HG03469 (cell line): ENCODE results near the gene NFXL1.
A peak's percentile ranks its signal among the peaks of the same experiment; 100 is the strongest.

Experiments used
- ATAC-seq: cut with Tn5 transposase; IDR thresholded peaks from one replicate; pipeline ENCODE4 v1.9.1; 2021; ENCODE audit warnings: mild to moderate bottlenecking, moderate library complexity, moderate number of reproducible peaks; ENCODE audit not compliant: unreplicated experiment

The NFXL1 gene

DNA sequence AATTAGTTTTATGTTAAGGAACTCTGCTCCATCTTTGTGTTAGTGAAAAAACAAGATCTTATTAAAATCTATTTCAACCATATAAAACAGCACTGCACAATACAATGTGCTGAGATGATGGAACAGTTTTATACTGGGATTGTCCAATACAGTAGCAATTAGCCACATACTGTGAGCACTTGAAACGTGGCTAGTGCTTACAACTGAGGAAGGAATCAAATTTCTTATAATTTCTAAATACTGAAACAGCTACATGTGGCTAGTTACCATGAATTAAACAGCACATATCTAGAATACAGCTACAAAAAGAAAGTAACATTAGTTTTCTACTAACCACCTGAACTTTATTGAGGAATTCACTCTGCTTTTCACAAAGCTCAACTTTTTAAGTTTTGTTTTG, 14.7 kb downstream of the NFXL1 start:
- no peak for ATAC-seq

GRCh38 chr4:47891928-47892327, 22.5 kb downstream of the NFXL1 start:
- no peak for ATAC-seq

- no peak for ATAC-seq
Observed at GRCh38 chr4:47882228-47882627, 32.2 kb downstream of the NFXL1 start.

GRCh38 chr4:47879458-47879857, 34.9 kb downstream of the NFXL1 start:
- ATAC-seq, result no peak

- no peak for ATAC-seq
Observed at GRCh38 chr4:47876784-47877546, 37.4 kb downstream of the NFXL1 start.

GRCh38 chr4:47876310-47876709, 38.1 kb downstream of the NFXL1 start:
- ATAC-seq, result no peak

- no peak for ATAC-seq
Observed at GRCh38 chr4:47873877-47874541, 40.4 kb downstream of the NFXL1 start.

DNA sequence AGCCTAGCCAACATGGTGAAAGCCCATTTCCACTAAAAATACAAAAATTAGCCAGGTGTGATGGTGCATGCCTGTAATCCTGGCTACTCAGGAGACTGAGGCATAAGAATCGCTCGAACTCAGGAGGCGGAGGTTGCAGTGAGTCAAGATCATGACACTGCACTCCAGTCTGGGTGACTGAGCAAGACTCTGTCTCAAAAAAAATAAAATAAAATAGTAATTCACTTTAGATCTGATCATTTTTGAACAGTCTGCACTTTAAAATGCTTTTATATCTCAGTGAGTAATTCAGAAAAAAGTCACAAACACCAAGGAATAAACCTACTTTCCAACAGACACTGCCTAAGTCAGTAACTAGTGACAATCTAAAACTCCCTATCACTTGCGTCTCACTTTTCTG, 50.9 kb downstream of the NFXL1 start:
- no peak for ATAC-seq

- ATAC-seq, result no peak
Observed at GRCh38 chr4:47862297-47862696, 52.1 kb downstream of the NFXL1 start.

DNA sequence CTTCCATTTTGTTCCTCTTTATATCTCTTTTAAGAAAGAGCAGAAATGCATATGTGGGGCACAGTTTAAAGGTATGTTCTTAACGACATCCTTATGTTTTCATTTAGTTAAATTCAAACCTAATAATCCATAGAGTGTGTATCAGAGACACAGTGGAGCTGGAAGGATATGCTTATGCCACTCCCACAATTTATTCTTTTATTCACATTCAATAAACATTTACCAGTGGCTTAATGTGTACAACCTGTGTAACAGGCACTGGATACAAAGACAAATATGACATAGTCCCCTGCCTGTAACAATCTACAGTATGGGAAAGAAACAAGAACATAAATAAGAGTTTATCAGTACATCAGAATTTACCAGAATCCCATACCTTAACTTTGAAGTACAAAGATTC, 54.1 kb downstream of the NFXL1 start:
- ATAC-seq, result no peak

DNA sequence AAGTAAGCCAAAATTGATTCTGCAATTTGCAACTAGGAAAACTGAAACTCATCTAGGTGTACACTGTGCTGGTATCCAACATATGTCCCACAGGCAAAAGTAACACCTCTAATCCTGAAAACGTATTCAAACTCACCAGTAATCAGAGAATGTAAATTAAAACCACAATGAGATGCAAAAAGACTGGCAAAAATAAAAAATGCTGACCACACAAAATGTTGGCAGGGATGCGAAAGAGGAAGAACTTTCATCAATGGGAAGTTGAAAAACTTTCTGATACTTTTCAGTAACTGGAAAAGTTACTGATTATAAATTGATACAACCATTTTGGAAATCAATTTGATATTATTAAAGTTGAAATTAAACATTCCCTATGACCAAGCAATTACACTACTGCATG, 56.4 kb downstream of the NFXL1 start:
- ATAC-seq, result no peak

DNA sequence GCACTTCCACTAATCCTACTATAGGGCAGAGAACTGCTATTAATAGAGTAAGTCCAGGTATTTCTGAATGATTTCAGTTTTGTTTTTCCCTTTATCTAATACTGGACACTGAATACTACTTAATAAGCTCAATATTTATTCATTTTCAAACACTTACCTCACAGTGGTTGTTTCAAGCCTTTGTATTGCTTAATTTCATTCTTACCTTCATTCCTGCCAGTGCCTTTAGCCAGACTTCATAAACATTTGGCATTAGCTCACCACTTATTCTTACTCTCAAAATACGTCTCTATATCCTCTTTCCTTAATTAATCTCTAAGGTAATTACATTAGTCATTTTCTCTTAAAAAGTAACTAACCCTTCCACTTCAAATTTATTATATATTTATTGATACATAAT, 57.7 kb downstream of the NFXL1 start:
- ATAC-seq, result no peak

DNA sequence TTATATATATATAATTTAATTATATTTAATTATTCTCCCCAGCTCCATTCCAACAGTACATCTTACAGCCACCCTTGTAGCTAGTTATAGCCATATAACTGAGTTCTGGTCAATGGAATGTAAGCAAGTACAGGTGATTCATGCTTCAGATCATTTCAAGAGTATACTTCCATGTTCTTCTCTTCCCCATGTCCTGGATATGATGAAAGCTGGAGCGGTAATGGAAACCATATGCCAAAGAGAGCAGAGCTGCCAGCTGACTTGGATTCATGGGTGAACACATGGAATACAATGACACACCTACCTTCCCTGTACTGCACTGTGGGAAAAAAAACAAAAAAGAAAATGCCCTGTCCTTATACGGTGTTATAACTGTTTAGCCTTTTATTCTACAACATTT, 59.0 kb downstream of the NFXL1 start:
- no peak for ATAC-seq

GRCh38 chr4:47852136-47852535, 62.2 kb downstream of the NFXL1 start:
- no peak for ATAC-seq

GRCh38 chr4:47849466-47849865, 64.9 kb downstream of the NFXL1 start:
- no peak for ATAC-seq

DNA sequence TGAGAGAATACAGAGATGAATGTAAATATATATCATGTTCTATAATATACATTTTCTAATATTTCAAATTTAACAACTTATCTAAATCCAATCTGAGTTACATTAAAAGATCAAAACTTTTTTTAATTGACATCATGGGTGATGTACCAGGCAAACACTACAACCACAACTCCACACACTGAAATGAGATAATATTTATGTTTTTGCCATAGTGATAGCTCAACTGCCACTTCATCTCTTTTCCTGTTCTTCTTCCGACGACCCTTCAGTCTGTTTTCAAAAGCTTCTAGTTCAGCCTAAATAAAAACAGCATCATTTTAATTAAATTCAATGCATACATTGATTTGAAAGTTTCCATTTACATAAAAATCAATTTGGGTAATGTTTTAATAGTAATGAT, 66.3 kb downstream of the NFXL1 start:
- ATAC-seq, result no peak

GRCh38 chr4:47842985-47843384, 71.4 kb downstream of the NFXL1 start:
- ATAC-seq, result no peak

- ATAC-seq, result no peak
Observed at GRCh38 chr4:47840291-47840690, 74.1 kb downstream of the NFXL1 start.

DNA sequence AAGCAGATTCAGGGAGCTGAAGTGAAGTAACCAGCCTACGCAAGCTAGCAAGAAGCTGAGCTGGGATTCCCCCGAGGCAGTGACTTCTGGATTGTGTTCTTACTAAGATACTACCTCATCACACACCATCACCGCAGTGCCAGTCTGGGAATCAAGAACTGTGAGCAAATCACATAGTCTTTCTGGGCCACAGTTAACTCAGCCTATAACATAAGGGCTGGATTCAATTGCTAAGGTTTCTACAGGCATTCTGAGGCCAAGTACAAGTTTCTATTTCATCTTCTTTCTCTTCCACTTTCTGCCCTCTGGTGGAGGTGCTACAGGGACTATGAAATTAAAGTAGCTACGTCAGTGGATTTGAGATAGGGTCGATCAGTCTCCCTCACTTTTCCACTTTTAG, 75.1 kb downstream of the NFXL1 start:
- ATAC-seq, result peak; percentile 47

GRCh38 chr4:47838445-47838844, 75.9 kb downstream of the NFXL1 start:
- no peak for ATAC-seq

DNA sequence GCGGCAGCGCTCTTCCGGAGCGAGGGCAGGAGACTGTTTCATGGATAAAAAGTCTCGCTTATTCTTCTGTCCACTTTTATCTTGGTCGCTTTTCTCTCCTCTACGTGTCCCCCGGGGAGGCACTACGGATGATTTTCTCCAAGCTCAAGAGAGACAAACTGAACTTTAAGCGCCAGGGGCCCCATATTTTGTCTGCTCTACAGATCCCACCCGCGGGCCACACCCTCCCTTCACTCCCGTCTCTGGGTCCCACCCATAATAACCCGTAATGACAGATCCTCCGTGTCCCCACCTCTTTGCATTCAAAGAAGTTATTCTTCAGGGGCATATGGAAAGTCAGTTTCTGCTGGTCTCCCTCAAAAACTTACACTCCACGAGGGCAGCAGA, 76.5 kb downstream of the NFXL1 start, which contains the start of gene CORIN:
TSS of gene CORIN (minus strand) at position 160 of the 387 bp plus-strand sequence. CDS start at position 42, 118 bp downstream.
- no peak for ATAC-seq

GRCh38 chr4:47837094-47837907, 77.1 kb downstream of the NFXL1 start:
- peak; percentile 34 for ATAC-seq
